Endodermal cell (in vitro differentiated cells): ENCODE results near the gene FBXO21. TPM values are rescaled to one million over a fixed set of nuclear protein-coding genes. Genes with fewer than 3 reads are reported as not detected.

ENCODE experiments used
- DNase-seq: peaks from one replicate; pipeline ENCODE4 v3.0.0-alpha.2; 2017
- H3K27ac ChIP-seq: 2 replicates; pipeline ENCODE4 v1.5.1; 2013; ENCODE audit warnings: mild to moderate bottlenecking, low read depth, low read length, moderate library complexity
- H3K27me3 ChIP-seq: 2 replicates; pipeline ENCODE4 v1.6.1; 2013; ENCODE audit warnings: mild to moderate bottlenecking, low read length, moderate library complexity; ENCODE audit not compliant: insufficient read depth, control insufficient read depth, poor library complexity, severe bottlenecking
- H3K36me3 ChIP-seq: 2 replicates; pipeline ENCODE4 v1.7.0; 2013; ENCODE audit warnings: mild to moderate bottlenecking, low read length, moderate library complexity; ENCODE audit not compliant: control insufficient read depth, insufficient read depth
- H3K4me1 ChIP-seq: one replicate; pipeline ENCODE4 v1.7.0; 2013; ENCODE audit warnings: low read length; ENCODE audit not compliant: control insufficient read depth, insufficient read depth
- H3K4me3 ChIP-seq: 2 replicates; pipeline ENCODE4 v1.5.1; 2013; ENCODE audit warnings: mild to moderate bottlenecking, low read length, moderate library complexity
- H3K9ac ChIP-seq: 2 replicates; pipeline ENCODE4 v1.6.1; 2013; ENCODE audit warnings: mild to moderate bottlenecking, low read length, moderate library complexity; ENCODE audit not compliant: poor library complexity, severe bottlenecking; ENCODE audit errors: extremely low read depth
- H3K9me3 ChIP-seq: 2 replicates; pipeline ENCODE4 v1.6.1; 2013; ENCODE audit warnings: mild to moderate bottlenecking, low read length, moderate library complexity; ENCODE audit not compliant: control insufficient read depth
- H3K27ac Mint-ChIP-seq: 2 replicates; pipeline ENCODE4 v1.8.0; 2020; ENCODE audit warnings: mixed read lengths
- H3K27me3 Mint-ChIP-seq: 2 replicates; pipeline ENCODE4 v1.8.0; 2021; ENCODE audit warnings: mild to moderate bottlenecking, mixed read lengths; ENCODE audit not compliant: insufficient read depth
- H3K36me3 Mint-ChIP-seq: 2 replicates; pipeline ENCODE4 v1.8.0; 2020; ENCODE audit warnings: low read depth, mixed read lengths
- H3K4me1 Mint-ChIP-seq: 2 replicates; pipeline ENCODE4 v1.8.0; 2020; ENCODE audit warnings: mixed read lengths
- H3K4me3 Mint-ChIP-seq: 2 replicates; pipeline ENCODE4 v1.8.0; 2020; ENCODE audit warnings: mild to moderate bottlenecking, moderate library complexity, mixed read lengths
- H3K9me3 Mint-ChIP-seq: 2 replicates; pipeline ENCODE4 v1.8.0; 2020; ENCODE audit warnings: mild to moderate bottlenecking, mixed read lengths
- CTCF ChIP-seq: fragments of 200-600 bp; sonication (generic); conservative IDR thresholded peaks from 2 replicates; pipeline ENCODE4 v1.5.0; 2021; ENCODE audit warnings: antibody characterized with exemption, mild to moderate bottlenecking
- WGBS, 2 experiments: methylation state at CpG; one replicate each; pipeline versions ENCODE4 v1.1.5 to v1.1.7; 2013; ENCODE audit warnings: missing lambda C conversion rate in 2 of 2, mixed read lengths in 1 of 2; ENCODE audit not compliant: insufficient coverage in 1 of 2, insufficient read length in 1 of 2; 5-methylcytosine and 5-hydroxymethylcytosine counted together
- total RNA-seq, 2 donors: library from RNA; stranded (reverse); fragmentation: NEBNext Ultra II Directional in 1 of 2; extraction: Animal tissue kit (Norgen Biotek cat#: 25700) in 1 of 2; gene quantifications; 2 replicates in 1 of 2; 3 replicates in 1 of 2; pipeline ENCODE4 v1.2.1, GENCODE V29; 2021

FBXO21 gene
- total RNA-seq, 2 donors from 2014 or later = 46.5 to 54.6 TPM

GRCh38 chr12:117172168-117172567 lies 18.1 kb downstream of the FBXO21 start:
- H3K4me3 ChIP-seq = no peak overlapping the region
- 86 to 97% methylated on average over 3 of the region's 3 CpGs for WGBS, 2 experiments
- Mint-ChIP-seq H3K36me3 (peaks cover 81% of the 10 kb centered on the region), H3K9me3 (no peaks in the 10 kb centered on the region), H3K27me3 (no peaks in the 10 kb centered on the region), H3K27ac (no peak overlapping the region), H3K4me1 (peaks cover 3% of the 10 kb centered on the region), H3K4me3 (no peak overlapping the region)
- peaks cover 95% of the 10 kb centered on the region for H3K36me3 ChIP-seq
- H3K4me1 ChIP-seq = no peaks in the 10 kb centered on the region
- H3K27ac ChIP-seq = no peak overlapping the region
- DNase-seq = no peak
- H3K9me3 ChIP-seq = peaks cover 4% of the 10 kb centered on the region
- no peak overlapping the region for H3K9ac ChIP-seq
- no peak for TF ChIP-seq CTCF
- H3K27me3 ChIP-seq = no peaks in the 10 kb centered on the region

- peaks cover 82% of the 10 kb centered on the region for H3K36me3 Mint-ChIP-seq
- H3K36me3 ChIP-seq = peaks cover 95% of the 10 kb centered on the region
These were observed 18.6 kb downstream of the FBXO21 start for GRCh38 chr12:117171499-117172162.

GRCh38 chr12:117169548-117169947 lies 20.7 kb downstream of the FBXO21 start:
- H3K4me3 Mint-ChIP-seq = no peak overlapping the region
- Histone ChIP-seq H3K36me3 (peaks cover 94% of the 10 kb centered on the region), H3K9me3 (peaks cover 4% of the 10 kb centered on the region), H3K9ac (no peak overlapping the region), H3K27ac (no peak overlapping the region), H3K4me3 (no peak overlapping the region), H3K4me1 (no peaks in the 10 kb centered on the region), H3K27me3 (no peaks in the 10 kb centered on the region)
- H3K27me3 Mint-ChIP-seq = no peaks in the 10 kb centered on the region
- H3K27ac Mint-ChIP-seq = no peak overlapping the region
- peaks cover 84% of the 10 kb centered on the region for H3K36me3 Mint-ChIP-seq
- no peaks in the 10 kb centered on the region for H3K4me1 Mint-ChIP-seq
- H3K9me3 Mint-ChIP-seq = no peaks in the 10 kb centered on the region
- DNase-seq = no peak
- no peak for TF ChIP-seq CTCF
- WGBS, 2 experiments = 100% methylated on average over 3 of the region's 3 CpGs; no CpG with 5 or more reads in 1 of the 2 experiments

More at GRCh38 chr12:117171499-117172162, 18.6 kb downstream of the FBXO21 start:
- Mint-ChIP-seq H3K4me1 (peaks cover 3% of the 10 kb centered on the region), H3K9me3 (no peaks in the 10 kb centered on the region), H3K4me3 (no peak overlapping the region), H3K27me3 (no peaks in the 10 kb centered on the region), H3K27ac (no peak overlapping the region)
- no peak for TF ChIP-seq CTCF
- no peak for DNase-seq
- H3K9ac ChIP-seq = no peak overlapping the region
- no peak overlapping the region for H3K4me3 ChIP-seq
- H3K27ac ChIP-seq = no peak overlapping the region
- peaks cover 4% of the 10 kb centered on the region for H3K9me3 ChIP-seq
- WGBS, 2 experiments = 100% methylated on average over 2 of the region's 2 CpGs; no CpG with 5 or more reads in 1 of the 2 experiments
- no peaks in the 10 kb centered on the region for H3K4me1 ChIP-seq
- no peaks in the 10 kb centered on the region for H3K27me3 ChIP-seq
